SIG-M5 treated with dmso at 0.1 percent for 504 hours (cell line): ENCODE results near the gene IQCH.

Source experiments
- DNase-seq: peaks from one replicate; lab custom pipeline; 2025; ENCODE audit not compliant: unreplicated experiment; lab: John Stamatoyannopoulos, UW

IQCH gene

GRCh38 chr15:67521029-67521782 is 266.6 kb downstream of the IQCH start, which contains the start of gene C15orf61:
C15orf61 (plus strand) TSS chr15:67521131; CDS start chr15:67521249, 118 bp downstream.
- DNase-seq: peak; percentile 71

GRCh38 chr15:67521783-67522568 is 267.4 kb downstream of the IQCH start:
- peak; percentile 47 for DNase-seq

GRCh38 chr15:67523330-67523729 is 268.7 kb downstream of the IQCH start:
- DNase-seq: no peak

GRCh38 chr15:67524235-67524634 is 269.6 kb downstream of the IQCH start:
- DNase-seq: no peak

GRCh38 chr15:67528513-67528912 is 273.9 kb downstream of the IQCH start:
- no peak for DNase-seq

GRCh38 chr15:67531379-67531914 is 276.9 kb downstream of the IQCH start:
- DNase-seq: peak; percentile 10

GRCh38 chr15:67533873-67534272 is 279.3 kb downstream of the IQCH start:
- DNase-seq: no peak

GRCh38 chr15:67534360-67534759 is 279.8 kb downstream of the IQCH start:
- no peak for DNase-seq

- no peak for DNase-seq
These were observed 283.2 kb downstream of the IQCH start for GRCh38 chr15:67537771-67538170.

GRCh38 chr15:67542420-67543347 is 288.1 kb downstream of the IQCH start, which contains the start of gene MAP2K5:
MAP2K5 (plus strand) TSS chr15:67542703; CDS start chr15:67543336, 633 bp downstream.
- peak; percentile 59 for DNase-seq

- DNase-seq: no peak
These were observed 288.7 kb downstream of the IQCH start for GRCh38 chr15:67543348-67543718.

GRCh38 chr15:67544475-67544874 is 289.9 kb downstream of the IQCH start:
- DNase-seq: no peak

- no peak for DNase-seq
These were observed 291.3 kb downstream of the IQCH start for GRCh38 chr15:67545864-67546263.

- DNase-seq: no peak
These were observed 292.5 kb downstream of the IQCH start for GRCh38 chr15:67547064-67547463.

- no peak for DNase-seq
These were observed 293.2 kb downstream of the IQCH start for GRCh38 chr15:67547836-67548235.

GRCh38 chr15:67548236-67548852 is 293.8 kb downstream of the IQCH start:
- no peak for DNase-seq

GRCh38 chr15:67548862-67549651 is 294.5 kb downstream of the IQCH start:
- peak; percentile 57 for DNase-seq

- no peak for DNase-seq
These were observed 295.1 kb downstream of the IQCH start for GRCh38 chr15:67549736-67550135.

- no peak for DNase-seq
These were observed 295.9 kb downstream of the IQCH start for GRCh38 chr15:67550522-67550921.
